HL-60 (cell line): Measurements from ENCODE around the gene SRCIN1.

Experiments
- CTCF ChIP-seq: IDR thresholded peaks from one replicate; pipeline ENCODE4 v1.5.1; 2011; ENCODE audit warnings: low read length, control low read depth, inconsistent platforms; ENCODE audit not compliant: insufficient read depth
- REST ChIP-seq: IDR thresholded peaks from 2 replicates; pipeline ENCODE4 v1.6.1; 2012; ENCODE audit warnings: low read depth; ENCODE audit not compliant: insufficient replicate concordance
- SPI1 ChIP-seq: IDR thresholded peaks from 2 replicates; pipeline ENCODE4 v1.6.1; 2012; ENCODE audit warnings: low read depth, mild to moderate bottlenecking, borderline replicate concordance

- no peak for TF ChIP-seq REST
- TF ChIP-seq SPI1: no peak
- no peak for TF ChIP-seq CTCF
Measured at GRCh38 chr17:38585056-38585917, 20.5 kb downstream of the SRCIN1 start.
